ENCODE data around the gene COL26A1.

The COL26A1 gene

DNA sequence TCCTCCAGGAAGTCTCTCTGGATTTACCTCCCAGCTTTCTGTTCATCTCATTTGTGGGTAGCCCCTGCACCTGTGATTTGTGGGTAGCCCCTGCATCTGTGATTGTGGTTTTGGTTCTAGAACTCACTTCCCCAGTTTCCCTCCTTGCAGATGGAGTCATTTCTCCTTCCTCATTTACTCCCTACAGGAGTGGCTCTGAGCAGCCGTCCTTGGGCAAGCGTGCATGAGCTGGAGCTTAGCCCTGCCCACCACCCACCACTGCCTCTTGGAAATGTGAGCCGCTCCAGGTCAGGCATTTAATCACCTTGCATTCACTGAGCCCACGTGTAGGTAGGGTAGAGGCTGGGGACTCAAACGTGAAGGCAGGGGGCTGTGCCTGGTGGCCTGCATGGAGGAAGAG is 8.2 kb downstream of the COL26A1 start:
- no peak for DNase-seq (ENCODE audit: low read depth, low spot score)

DNA sequence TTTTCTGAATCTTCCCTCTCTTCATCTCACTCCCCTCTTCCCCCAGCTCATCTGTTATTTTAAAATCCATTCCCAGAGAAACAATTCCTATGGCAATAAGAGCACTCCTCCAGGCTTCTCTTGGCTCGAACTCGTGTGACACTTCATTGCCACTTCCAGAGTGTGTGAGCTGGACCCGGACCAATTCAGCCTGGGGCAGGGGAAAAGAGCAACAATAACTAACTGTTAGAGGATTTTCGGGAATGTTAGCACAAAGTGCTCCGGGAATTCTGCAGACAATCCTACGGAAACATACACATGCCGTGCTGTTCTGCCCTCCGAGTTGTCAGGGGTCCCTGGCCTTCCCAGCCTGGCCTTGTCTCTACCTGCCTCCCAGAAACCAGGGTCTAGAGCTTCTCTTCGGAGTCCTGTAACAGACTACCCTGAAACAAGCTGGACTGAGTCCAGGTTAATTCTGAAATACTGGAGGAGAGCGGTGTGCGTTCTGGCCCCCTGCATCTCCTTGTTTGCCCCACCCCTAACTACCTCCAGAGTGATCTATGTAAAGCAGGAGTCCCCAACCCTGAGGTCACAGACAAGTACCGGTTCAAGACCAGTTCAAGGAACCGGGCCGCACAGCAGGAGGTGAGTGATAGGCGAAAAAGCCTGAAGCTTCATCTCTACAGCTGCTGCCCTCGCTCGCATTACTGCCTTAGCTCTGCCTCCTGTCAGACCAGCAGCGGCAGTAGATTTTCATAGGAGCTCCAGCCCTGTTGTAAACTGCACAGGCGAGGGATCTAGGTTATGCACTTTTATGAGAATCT is 11.3 kb downstream of the COL26A1 start:
- DNase-seq (ENCODE audit: low read depth, low spot score): no peak

DNA sequence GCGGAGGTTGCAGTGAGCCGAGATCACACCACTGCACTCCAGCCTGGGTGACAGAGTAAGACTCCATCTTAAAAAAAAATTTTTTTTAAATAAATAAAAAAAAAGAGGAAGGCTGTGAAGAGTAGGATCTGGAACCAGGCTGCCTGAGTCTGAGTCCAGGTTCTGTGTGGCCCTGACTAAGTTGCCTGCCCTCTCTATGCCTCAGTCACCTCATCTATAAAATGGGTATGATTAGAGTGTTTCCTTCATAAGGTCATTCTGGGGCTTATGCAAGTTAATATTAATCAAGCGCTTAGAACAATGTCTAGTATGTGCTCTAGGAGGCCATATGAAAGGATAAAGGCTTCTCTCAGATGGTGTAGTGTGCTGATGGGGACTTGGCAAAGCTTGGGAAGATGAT is 12.3 kb downstream of the COL26A1 start:
- no peak for DNase-seq (ENCODE audit: low read depth, low spot score)

DNA sequence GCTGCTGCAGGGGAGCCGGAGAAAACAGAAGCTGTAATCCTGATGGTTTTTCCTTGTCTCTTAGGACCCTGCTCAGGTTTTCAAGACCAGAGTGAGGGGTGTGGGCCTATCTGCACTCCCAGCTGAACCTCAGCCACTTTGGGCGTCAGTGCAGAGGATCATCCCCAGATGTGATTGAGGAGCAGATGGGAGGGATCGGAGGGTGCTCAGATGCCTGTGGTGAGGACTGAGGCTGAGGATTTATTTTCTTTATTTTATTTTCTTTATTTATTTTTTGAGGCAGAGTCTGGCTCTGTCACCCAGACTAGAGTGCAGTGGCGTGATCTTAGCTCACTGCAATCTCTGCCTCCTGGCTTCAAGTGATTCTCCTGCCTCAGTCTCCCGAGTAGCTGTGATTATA is 13.9 kb downstream of the COL26A1 start:
- no peak for DNase-seq (ENCODE audit: low read depth, low spot score)

DNA sequence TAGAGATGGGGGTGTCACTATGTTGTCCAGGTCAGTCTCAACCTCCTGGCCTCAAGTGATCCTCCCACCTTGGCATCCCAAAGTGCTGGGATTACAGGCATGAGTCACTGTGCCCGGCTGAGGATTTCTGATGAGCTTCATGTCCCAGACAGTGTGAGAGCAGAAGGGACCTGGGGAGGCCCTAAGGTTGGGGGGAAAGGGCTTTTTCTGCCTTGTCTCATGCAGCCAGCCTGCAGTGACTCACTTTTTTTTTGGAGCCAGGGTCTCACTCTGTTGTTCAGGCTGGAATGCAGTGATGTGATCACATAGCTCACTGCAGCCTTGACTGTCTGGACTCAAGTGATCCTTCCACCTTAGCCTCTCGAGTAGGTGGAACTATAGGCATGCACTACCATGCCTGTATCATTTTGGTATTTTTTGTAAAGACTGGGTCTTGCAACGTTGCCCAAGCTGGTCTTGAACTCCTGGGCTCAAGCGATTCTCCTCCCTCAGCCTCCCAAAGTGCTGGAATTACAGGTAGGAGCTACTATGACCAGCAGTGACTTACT is 14.6 kb downstream of the COL26A1 start:
- DNase-seq (ENCODE audit: low read depth, low spot score): no peak

DNA sequence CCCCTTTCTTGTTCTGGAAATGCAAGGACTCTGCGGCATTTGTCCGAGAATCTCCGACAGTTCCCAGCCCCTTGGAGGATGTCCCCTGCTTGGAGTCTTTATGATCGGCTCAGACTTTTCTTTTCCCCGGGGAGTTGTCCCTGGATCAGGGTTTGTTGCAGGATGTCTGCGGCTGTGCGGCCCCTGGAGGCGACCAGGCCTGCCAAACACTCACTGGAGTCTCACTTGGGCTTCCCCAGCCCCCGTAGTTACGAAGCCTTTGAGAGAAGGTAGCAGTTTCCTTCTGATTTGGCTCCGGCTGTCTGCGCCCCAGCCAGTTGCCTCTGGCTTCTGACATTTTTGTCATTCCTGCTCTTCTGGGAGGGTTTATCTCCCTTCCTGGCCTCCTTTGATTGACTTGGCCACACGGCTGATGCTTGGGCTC is 16.1 kb downstream of the COL26A1 start:
- no peak for DNase-seq (ENCODE audit: low read depth, low spot score)

DNA sequence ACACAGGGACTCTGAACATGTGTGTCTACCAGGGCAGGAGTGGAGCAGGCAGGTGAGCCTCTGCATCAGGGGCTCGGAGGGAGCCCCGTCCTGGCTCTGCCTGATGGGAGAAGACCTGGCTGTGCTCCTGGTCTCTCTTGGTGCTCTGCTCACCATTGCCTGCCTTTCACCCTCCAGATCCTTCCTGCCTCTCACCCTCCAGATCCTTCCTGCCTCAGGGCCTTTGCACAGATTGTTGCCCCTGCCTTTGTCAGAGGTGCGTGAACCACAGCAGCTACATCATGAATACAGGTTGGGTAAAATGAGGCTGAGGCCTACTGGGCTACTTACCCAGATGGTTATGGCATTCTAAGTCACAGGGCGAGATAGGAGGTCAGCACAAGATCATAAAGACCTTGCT is 16.6 kb downstream of the COL26A1 start:
- DNase-seq (ENCODE audit: low read depth, low spot score): no peak

DNA sequence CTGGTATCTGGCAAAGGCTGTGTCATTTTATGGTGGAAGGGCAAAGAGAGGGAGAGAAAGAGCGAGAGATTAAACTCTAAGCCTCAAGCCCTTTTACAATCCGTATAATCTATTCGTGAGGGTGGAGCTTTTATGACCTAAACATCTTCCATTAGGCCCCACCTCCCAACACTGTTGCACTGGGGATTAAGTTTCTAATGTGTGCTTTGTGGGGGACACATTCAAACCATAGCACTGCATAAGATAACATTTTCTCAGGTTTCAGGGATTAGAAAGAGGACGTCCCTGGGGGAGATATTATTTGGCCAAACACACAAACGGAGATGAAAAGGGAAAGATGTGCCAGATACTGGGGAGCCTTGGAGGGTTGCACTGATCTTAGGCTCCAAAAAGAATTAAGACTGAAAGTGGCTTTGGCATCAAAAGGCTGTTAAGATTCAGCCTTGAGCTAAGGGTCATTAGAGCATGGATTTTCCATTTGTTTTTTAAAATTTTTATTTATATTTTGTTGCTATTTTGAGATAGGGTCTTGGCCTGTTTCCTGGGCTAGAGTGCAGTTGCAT is 19.0 kb downstream of the COL26A1 start:
- DNase-seq (ENCODE audit: low read depth, low spot score): no peak

DNA sequence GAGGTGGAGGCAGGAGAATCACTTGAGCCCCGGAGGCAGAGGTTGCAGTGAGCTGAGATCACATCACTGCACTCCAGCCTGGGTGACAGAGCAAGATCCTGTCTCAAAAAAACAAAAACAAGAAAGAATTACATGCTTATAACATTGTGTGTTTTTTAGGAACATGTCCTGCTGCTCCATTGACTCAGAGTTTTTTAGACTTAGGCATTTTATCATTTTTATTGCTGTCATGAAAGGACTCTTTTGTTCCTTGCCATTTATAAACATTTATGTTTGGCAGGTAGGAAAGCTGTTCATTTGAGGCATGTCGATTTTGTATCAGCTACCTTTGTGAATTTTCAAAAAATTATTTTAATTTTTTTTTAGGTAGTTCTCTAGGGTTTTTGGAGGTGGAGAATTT is 20.3 kb downstream of the COL26A1 start:
- DNase-seq (ENCODE audit: low read depth, low spot score): no peak

DNA sequence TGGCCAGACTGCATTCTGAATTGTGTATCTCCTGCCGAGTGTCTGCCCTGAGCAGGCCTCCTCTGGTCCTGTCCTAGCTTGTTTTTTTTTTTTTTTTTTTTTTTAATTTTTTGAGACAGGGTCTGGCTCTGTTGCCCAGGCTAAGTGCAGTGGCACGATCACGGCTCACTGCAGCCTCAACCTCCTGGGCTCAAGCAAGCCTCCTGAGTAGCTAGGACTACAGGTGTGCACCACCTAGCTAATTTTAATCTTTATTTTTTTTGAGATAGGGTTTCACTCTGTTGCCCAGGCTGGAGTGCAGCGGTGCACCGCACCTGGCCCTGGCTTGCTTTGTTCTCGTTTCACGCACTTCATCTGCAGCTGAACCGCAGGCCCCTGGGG is 23.5 kb downstream of the COL26A1 start:
- no peak for DNase-seq (ENCODE audit: low read depth, low spot score)

DNA sequence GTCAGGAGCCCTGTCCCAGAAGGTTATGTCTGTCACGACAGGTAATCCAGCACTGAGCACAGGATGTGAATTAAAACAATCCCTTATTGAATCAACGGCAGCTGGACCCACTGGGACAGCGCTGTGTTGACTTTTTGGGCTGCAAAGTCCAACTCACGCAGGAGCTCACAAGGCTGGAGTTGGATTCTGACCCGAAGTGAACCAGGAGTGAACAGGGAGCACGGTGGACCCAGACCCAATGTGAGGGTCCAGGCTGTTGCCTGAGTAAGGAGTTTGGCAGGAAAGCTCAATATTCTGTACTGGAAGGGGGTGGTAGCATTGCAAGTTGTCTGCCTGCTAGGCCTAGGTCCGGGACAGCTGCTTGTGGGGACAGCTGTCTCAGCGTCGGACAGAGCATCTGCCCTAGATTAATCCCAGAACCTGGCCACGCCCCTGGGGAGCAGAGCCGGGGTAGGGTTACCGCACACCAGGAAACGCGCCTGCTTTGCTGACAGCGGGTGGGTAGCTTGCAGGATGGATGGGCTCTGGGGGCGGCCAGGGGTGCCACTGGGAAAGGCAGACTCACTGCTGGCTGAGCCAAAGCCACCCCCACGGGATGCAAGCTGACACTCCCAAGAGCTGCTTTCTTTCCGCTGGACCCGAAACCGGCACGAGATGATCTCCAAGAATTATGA is 24.0 kb downstream of the COL26A1 start:
- no peak for DNase-seq (ENCODE audit: low read depth, low spot score)

DNA sequence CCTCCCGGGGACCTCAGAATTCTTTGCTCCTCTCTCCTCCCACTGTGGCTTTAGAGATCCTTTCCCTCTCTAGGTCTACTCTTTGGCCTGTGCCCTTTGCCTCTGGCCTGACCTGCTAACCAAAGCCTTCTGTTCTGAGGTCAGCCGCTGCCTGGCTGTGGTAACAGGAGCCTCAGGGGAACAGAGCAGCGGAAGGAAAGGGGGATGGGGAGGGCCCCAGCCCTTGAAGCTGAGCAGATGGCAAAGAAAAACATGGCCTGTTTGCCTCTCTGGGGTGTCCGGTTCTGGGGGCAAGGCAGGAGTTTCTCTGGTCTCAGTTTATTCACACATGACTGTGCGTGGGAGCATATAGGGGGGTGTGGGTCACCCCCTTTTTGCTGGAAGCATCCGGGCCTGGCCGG is 28.2 kb downstream of the COL26A1 start:
- DNase-seq (ENCODE audit: low read depth, low spot score): no peak

DNA sequence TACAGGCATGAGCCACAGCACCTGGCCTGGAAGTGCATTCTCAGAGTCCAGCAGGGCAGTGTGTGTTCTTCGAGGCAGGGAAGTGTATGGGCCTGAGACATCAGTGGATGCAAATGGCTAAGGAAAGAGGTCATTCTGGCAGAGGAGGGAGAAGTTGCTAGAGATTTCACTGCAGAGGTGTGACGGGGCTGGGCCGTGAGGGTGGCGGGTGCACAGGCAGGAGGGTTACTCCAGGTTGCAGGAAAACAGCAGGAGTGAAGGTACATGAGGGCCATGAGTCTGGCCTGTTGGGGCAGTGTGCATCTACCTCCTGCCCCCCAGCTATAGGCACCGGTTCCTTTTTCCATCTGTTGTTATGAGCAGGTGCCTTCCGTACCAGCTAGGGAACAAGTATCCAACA is 29.3 kb downstream of the COL26A1 start:
- DNase-seq (ENCODE audit: low read depth, low spot score): no peak

DNA sequence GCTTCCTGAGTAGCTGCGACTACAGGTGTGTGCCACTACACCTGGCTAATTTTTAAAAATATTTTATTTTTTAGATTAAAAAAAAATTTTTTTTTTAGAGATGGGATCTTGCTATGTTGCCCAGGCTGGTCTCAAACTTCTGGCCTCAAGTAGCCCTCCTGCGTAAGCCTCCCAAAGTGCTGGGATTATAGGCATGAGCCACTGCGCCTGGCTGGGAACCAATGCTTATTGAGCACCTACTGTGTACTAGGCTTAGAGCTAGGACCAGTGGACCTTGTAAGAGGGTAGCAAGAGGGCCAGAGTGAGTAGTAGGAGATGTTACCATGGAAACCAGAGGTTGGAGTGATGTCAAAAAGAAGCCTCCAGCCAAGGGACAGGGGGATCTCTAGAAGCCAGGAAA is 31.2 kb downstream of the COL26A1 start:
- DNase-seq (ENCODE audit: low read depth, low spot score): no peak

DNA sequence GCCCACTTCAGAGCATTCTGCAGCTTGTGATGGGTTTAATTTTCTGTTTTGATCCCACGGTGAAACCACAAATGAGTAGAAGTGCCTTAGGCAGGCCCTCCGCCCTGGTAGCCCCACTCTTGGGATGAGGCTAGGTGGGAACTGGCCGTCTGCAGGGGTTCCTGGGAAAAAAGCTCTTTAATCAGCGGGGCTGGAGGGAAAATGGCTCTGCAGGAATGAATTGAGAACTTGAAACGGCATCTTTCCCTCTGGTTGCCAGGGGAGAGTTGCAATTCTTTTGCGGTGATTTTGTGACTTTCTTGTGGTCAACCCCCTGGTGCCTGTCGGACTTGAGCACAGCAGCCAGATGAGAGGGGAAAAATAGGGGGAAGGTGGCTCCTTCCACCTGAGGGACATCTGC is 32.7 kb downstream of the COL26A1 start:
- no peak for DNase-seq (ENCODE audit: low read depth, low spot score)

DNA sequence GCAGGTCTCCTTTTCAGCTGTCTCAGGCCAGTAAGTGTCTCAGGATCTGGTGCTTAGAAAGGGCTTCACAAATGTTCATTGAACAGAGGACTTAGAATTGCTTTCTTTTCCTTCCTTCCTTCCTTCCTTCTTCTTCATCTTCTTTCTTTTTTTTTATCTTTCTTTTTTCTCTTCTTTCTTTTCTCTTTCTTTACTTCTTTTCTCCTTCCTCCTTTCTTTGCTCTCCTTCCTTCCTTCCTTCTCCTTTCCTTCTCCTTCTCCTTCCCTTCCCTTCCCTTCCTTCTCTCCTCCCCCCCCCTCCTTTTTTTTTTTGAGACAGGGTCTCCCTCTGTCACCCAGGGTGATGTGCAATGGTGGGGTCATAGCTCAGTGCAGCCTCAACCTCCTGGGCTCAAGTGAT is 34.6 kb downstream of the COL26A1 start:
- DNase-seq (ENCODE audit: low read depth, low spot score): no peak

DNA sequence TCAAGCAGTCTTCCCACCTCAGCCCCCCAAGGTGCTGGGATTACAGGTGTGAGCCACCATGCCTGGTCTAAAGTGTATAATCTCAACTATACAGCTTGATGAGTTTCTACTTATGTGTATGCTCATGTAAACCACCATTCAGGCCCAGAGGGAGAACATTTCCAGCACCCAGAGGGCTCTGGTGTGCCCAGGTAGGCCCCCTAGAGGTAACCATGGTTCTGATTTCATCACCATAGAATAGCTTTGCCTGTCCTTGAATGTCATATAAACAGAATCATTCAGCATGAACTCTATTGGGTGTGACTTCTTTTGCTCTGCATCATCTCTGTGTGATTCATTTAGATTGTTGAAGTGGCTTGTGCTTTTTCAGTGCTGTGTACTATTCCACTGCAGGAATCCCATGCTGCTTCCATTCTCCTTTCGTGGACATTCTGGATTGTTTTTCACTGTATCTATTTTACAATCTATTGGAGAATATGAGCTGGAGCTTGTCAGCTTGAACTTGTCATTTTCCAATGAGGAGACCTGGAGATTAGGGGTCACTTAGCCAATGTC is 35.2 kb downstream of the COL26A1 start:
- DNase-seq (ENCODE audit: low read depth, low spot score): no peak

DNA sequence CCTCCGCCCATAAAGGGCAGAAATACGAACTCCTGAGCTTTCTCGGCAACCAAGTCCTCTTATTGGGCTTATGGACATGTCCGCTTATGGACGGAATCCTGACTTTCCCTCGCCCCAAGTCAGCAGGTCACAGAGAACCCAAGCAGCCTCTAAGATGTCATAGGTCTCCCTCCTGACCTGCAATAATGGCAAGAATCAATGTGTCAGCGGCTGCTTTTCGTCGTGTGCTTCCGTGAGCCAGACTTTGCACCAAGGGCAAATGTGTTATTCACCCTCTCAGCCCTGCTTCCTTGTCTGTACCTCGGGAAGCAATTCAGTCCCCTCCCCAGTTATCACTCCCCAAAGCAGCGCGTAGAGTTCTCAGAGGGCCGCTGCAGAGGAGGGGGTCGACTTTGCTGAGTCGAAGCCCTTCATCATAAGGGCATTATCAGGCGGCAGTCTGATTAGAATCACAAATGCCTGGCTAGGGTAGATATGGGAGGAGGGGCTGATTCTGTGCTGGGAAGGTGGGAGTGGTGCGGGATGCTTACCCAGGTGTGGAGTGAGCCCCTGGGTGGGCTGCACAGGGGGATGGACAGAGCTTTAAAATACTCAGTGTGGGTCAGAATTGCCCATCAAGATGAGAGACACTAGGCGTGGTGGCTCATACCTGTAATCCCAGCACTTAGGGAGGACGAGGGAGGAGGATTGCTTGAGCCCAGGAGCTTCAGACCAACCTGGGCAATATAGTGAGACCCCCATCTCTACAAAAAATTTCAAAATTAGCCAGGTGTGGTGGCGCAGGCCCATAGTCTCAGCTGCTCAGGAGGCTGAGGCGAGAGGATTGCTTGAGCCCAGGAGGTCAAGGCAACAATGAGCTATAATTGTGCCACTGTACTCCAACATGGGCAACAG is 36.0 kb downstream of the COL26A1 start:
- no peak for DNase-seq (ENCODE audit: low read depth, low spot score)

DNA sequence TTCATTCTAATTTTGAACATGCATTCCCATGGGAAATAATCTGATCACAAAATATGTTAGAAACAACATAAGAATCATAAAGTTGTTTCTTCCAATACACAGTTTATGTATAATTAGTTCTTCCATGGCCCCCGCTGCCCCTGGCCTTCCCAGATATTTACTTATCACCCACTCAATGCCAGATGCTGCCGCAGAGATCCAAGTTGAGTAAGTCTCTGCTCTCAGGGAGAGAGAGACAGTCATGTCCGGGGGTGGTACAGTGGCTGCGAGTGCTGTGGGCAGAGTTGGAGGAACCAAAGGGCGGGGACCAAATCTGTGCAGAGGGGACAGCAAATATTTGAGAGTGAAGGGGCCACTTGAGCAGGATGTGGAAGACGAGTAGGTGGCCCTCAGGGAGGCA is 37.1 kb downstream of the COL26A1 start:
- DNase-seq (ENCODE audit: low read depth, low spot score): no peak

DNA sequence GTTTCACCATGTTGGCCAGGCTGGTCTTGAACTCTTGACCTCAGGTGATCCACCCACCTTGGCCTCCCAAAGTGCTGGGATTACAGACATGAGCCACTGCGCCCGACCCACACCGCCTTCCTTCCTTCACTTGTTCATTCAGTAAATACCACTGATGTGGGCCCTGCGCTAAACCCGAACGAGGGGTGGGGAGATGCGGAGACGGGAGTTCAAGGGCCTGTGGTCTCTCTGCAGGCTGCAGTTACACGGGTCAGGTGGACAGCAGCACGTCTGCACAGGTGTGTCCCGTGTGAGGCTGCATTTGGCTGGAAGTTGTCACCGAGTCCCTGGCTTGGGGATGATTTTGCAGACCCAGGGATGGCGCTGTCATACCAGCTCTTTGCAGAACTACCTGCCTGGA is 38.1 kb downstream of the COL26A1 start:
- DNase-seq (ENCODE audit: low read depth, low spot score): no peak

DNA sequence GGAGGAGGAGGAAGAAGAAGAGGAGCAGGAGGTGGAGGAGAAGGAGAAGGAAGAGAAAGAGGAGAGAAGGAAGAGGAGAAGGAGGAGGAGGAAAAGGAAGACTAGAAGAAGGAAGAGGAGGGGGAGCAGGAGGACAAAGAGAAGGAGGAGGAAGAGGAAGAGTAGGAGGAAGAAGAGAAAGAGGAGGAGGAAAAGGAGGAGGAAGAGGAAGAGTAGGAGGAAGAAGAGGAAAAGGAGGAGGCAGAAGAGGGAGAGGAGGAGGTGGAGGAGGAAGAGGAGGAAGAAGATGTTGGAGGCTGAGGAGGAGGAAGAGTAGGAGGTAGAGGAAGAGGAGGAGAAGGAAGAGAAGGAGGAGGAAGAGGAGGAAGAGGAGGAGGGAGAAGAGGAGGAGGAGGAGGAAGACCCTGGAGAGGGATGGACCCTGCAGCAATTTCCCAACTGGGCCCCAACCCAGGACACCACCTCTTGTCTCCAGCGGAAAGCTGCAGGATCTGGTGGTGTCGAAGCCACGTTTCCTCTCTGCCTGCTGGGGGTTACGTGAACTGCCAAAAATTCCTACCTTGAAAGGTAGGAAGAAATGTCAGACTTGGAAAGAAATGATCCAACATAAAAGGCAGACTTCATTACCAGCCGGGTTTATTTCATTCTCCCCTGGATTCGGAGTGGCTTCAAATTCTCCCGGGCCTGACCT is 38.9 kb downstream of the COL26A1 start:
- DNase-seq (ENCODE audit: low read depth, low spot score): no peak
